DMS53 treated with DMSO at 0.1 percent for 48 hours (cell line): ENCODE measurements around the gene ARID4B.
"Not testable (repeated sequence)": the region's sequence is repeated elsewhere in the genome, so short reads cannot be mapped to it uniquely, and the experiment has no call there.

Source experiments
- DNase-seq: peaks from one replicate; lab custom pipeline; 2025; ENCODE audit not compliant: unreplicated experiment; lab: John Stamatoyannopoulos, UW

ARID4B gene

DNA sequence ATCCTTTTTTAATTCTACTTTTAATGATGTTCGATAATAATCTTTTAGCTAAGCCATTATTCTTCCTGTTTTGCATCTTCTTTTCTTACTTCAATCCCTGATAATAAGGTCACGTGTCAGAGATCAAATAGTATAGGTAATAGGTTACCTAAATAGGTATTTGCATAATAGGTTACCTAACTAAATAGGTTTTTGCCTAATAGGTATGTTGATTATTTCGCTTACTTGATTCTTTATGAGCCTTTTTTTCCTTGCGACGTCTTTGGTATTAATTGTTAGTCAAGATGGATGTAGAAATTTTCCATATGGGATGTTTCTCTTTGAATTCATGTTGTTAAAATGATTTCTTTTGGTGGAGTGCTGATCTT lies 2.9 kb upstream of the ARID4B start:
- DNase-seq = no peak

DNA sequence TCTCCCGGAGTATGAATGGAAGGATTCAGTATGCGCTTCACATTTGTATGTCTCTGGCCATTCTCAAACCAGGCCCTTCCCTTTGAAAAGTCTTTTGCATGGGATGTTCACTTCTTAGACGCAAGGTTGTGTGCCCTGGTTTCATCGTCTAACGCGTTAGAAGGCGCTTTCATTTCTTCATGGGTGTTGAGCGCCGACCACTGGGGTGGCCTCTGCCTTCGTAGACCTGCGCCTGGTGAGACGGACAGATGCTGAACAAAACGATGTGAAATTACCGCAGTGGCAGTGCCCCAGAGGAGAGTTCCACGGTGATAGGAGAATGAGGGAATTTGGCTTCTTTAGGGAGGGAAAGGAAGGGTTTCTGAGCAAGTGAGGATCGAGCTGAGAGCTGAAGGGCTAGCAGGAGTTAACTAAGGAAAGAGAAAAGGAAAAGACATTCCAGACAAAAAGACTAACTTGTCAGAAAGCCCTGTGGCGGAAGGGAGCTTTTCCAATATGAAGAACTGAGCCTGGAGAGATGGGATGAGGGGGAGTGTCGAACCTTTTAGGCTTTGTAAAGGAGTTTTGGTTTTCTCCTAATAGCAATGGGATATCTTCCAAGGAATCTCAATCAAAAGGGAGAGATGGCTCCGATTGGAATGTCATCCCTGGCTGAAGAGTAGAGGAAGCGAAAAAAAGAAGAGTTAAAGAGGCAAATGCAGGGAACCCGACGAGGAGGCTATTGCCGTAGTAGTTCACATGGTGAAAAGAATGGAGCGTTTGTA lies 1.3 kb upstream of the ARID4B start:
- DNase-seq = no peak

DNA sequence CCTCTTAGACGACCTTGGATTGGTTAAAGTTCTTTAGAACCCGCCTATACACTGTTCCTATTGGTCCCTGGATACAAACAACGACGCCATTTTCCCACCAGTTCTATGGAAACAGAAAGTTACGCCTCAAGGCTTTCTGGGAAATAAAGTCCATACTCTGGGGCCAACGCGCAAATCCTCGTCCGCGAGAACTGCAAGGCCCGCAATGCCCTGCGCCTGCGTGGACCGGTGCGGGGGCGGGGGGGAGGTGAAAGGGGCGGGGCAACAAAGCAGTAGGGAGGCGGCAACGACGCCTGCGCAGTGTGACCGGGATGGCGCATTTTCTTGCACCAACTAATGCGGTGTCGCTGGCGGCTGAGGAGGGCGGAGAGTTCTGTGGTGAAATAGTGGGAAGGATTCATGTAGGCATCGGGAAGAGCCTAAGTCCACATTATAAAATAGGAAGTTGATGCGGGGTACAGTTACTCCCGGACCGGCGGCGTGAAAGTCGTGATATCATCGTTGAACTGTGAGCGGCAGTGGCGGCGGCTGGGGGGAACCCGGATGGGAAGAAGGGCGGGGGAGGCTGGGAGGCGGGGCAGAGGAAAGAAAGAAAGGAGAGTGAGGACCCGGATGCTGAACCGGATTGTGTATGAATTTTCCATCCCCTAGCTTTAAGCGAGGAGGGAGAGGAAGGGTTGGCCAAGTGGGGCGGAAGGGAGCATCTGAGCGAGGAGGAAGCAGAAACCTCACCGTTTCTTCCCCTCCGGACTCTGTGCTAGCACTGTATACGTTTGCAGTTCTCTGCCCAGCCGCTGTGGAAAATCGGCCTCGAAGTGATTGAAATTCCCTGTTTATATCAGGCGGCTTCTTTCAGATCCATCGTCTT lies 526 bp upstream of the ARID4B start, which contains the start of gene GGPS1:
TSS of gene GGPS1 (plus strand) at position 300 of the 868 bp plus-strand sequence. CDS start 6,695 bp downstream, outside the sequence.
- DNase-seq = peak; percentile 99

DNA sequence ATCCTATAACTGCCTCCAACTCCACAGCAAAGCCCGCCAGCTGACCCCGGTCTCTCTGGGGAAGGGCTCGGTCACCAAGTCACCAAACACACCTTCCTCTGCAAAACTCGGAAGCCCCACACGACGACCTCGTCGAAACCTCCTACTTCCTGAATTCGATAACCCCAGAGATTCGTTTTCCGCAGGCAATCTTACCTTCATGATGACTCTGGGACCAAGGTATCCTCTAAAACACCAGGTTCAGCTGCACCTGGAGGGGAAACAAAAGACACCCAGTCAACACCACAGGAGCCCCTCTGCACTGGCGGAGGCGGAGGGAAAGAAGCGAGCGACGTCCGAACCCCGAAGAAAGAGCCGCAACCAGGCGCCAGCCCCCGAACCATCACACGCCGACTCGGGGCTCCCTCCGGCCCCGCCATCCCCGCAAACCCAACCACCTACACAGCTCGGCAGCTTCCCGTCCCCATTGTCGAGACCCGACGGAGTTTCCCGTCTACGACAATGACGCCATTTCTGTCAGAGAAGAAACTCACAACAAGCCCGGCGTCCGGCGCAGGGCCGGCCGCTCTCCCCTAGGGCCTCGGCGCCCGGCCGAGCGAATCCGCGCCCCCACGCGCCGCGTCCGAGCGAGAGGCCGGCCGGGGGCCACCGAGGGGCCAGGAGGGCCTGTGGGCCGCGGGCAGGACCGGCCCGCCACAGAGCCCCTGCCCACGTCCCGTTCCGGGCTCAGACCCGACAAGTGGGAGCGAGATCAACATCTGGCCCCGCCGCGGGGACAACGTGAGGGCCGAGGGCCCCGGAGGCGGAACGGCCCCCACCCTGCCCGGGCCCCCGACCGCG lies 1.0 kb downstream of the ARID4B start:
- peak; percentile 26 for DNase-seq

DNA sequence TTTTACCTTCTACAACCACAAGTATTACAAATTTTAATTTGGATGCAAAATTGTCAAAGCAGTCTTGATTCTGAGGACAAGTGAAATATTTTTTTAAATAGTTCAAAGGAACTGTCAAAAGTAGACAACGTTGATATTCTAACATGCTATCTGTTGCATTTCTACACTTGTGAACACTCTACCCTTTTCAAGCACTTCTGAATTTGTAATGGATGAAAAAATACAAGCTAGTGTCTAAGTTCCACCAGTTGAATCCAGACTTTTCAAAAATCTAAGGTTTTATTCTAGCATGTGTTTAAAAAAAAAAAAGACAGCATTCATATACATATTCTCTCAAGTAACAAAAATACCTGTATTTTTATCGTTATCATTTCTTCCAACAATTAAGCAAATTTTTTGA lies 2.1 kb downstream of the ARID4B start:
- no peak for DNase-seq

DNA sequence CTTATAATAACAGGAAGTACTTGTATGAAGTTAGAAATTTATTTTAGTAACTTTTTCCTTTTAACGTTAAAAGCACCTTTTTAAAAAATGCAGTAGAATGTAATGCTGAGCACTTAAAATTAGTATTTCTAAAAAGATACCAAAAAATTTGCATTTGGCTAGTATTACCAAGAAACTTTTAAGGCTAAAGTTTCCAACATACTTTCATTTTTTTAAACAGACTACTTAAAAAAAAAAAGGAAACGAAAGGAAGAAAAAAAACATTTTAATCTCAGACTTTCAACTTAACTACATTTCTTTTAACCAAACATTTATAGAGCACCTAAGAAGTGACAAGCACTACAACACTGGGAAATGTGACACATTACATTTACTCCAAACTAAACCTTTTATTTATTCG lies 2.8 kb downstream of the ARID4B start:
- no peak for DNase-seq

DNA sequence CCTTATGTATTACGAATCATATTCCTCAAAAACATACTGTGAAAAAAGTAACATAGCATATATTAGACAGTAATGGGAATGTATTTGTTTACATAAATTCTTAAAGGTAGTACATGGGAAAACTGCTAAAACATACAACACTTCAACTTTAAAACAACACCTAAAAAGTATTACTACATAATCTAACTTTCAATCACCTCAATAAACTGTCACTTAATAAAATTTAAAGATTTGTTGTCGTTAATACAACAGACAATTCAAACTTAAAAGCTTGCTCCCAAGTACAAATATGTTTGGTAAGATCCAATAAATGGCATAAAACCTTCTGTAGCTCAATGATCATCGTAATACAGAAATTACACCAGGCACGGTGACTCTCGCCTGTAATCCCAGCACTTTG lies 3.7 kb downstream of the ARID4B start:
- no peak for DNase-seq

DNA sequence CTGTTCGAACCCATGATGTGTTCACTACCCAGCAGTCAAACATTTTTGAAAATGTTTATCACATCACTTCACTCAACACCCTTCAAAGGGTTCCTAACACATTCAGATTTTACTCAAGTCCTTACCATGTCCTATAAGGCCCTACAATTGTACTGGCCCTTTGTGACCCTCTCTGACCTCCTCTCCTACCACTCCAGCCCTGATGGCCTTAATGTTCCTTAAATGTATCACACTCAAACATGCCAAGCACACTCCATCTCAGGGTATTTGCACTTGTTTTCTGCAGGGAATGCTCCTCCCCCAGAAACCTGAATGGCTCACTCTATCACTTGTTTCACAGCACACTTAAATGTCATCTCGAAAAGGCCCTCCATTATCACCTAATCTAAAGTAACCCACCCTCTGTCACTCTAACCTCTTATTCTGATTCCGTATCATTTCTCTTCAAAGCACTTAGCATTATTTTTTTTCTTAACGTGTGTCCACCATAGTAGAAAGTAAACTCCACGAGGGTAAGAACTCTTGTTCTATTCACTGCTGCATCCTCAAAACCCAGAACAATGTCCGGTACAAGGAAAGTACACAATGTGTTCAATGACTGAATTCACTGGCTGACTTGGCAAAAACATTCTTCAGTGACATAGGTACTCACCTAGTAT lies 7.3 kb downstream of the ARID4B start:
- no peak for DNase-seq

DNA sequence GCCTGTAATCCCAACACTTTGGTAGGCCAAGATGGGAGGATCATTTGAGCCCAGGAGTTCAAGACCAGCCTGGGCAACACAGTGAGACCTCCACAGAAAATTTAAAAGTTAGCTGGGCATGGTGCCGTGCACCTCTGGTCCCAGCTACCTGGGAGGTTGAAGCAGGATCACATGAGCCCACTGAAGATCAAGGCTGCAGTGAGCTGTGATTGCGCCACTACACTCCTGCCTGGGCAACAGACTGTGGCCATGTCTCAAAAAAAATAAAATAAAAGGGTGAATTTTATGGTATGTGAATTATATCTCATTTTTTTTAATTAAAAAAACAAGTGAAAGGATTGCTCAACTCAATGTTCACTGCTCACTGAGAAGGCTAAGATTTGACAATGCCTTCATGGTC lies 8.7 kb downstream of the ARID4B start:
- DNase-seq = no peak

DNA sequence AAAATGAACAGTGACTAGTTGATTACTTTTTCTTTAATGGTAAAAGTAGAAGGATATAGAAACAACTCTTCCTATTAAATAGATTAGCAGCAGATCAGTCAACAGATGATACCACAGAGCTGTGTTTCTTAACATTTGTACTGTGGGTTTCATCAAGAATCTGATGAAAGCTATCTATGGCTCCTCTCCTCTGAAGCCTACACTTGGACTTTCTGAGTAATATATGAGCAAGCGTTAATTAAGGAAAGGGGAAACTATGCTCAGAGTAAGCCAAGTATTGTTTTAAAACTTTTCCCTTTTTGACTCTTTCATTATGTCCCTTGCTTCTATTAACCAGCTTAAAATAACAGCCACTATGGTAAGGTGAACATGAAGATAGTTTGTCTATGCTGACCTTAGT lies 10.8 kb downstream of the ARID4B start:
- DNase-seq = no peak

DNA sequence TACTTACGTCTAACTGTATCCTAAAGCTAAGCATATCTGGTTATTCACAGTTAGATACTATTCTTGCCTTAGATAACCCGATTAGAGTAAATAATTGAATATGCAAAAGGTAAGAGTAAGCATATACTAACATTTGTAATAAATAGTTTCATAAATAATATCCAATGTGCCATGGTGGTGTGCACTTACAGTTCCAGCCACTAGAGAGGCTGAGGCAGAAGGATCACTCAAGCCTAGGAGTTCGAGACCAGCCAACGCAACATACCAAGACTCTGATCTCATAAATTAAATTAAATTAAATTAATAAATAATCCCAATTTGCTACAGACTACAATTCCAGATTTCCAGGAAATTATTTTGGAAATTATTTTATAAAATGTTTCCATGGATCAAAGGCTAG lies 12.2 kb downstream of the ARID4B start:
- no peak for DNase-seq

DNA sequence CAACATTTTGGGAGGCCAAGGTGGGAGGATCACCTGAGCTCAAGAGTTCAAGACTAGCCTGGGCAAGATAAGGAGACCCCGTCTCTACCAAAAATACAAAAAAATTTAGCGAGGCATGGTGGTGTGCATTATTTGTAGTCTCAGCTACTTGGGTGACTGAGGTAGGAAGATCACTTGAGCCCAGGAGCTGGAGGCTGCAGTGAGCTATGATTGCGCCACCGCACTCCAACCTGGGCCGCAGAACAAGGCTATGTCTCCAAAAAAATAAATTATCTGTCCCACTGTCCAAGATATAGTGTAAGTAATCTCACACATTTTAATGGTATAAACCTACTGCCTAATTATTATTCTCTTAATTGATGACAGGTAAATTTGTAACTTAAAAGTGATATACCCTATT lies 12.8 kb downstream of the ARID4B start:
- no peak for DNase-seq

DNA sequence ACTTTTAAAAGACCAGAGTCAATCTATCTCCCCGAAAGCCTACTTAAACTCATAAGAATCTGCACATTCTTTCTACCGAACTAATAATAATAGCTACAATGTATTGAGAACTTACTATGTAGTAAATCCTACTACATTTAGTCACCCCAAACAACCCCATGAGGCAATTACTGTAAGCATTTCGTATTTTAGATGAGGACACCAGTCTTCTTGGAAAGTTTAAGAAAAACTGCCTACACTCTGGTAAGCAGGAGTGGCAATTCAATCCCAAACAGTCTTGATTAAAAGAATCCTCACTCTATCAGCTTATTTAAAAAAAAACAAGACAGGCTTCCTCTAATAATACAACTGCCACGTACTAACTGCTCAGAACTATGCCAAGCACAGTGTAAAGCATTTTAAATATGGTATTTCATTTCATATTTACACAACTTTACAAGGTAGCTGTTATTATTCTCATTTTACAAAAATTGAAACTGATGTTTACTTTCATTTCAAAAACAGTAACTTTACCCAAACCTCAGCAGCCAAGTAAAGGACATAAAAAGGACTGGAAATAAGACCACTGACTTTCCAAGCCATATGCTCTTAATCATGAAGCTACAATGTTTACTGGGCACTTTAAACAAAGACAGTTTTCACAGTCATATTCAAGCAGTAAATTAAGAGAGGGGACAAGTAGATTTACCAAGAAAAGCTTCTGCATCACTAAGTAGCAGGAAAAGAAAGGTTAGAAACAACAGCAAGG lies 13.9 kb downstream of the ARID4B start:
- no peak for DNase-seq

DNA sequence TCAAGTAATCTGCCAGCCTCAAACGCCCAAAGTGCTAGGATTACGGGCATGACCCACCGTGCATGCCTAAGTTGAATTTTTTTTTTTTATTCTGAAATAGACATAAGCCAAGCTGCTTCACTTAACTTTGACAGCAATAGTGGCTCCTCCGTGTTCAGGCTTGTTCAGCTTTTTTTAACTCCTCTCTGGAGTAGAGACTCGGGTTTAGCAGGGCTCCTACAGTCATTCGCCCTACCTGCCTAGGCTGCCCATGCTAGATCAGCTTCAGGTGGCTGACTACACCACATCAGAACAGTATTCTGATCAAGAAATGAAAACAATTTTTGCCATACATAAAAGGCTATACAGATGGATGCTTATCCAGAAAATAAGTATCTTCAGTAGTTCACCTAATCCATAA lies 14.7 kb downstream of the ARID4B start:
- DNase-seq = no peak

DNA sequence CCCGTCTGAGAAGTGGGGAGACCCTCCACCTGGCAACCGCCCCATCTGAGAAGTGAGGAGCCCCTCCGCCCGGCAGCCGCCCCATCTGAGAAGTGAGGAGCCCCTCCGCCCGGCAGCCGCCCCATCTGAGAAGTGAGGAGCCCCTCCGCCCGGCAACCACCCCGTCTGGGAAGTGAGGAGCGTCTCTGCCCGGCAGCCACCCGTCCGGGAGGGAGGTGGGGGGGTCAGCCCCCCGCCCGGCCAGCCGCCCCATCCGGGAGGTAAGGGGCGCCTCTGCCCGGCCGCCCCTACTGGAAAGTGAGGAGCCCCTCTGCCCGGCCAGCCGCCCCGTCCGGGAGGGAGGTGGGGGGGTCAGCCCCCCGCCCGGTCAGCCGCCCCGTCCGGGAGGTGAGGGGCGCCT lies 18.8 kb downstream of the ARID4B start:
- DNase-seq = not testable (repeated sequence)

DNA sequence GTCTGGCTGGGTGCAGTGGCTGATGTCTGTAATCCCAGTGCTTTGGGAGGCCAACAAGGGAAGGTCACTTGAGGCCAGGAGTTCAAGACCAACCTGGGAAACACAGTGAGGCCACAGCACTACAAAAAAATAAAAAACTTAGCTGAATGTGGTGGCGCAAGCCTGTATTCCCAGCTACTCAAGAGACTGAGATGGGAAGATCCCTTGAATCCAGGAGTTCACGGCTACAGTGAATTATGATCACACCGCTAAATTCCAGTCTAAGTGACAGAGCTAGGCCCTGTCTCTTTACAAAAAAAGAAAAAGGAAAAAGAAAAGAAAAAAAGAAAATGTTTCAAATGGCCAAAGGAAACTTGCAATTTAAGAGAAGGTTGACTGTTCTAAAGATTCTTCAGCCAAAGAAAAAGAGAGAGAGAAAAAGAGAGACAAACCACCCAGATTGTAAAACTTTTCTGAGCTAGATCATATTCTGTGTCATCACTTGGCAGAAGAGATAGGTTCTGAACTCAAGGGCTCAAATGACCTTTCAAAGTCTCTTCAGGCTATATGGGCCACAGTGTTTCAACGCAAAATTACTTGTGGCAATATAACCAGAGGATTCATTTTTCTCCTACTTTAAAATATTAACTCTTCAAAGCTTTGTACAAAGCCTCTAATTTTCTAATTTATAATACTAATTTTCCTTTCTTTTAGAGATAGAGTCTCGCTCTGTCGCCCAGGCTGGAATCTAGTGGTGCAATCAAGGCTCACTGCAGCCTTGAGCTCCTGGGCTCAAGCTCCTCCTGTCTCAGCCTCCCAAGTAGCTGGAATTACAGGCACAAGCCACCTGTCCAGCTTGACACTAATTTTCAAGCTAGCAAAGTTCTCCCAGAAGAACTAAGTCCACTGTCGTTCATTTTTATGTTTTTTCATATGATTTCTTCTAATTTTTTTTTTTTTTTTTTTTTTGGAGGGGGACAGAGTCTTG lies 20.5 kb downstream of the ARID4B start:
- no peak for DNase-seq

DNA sequence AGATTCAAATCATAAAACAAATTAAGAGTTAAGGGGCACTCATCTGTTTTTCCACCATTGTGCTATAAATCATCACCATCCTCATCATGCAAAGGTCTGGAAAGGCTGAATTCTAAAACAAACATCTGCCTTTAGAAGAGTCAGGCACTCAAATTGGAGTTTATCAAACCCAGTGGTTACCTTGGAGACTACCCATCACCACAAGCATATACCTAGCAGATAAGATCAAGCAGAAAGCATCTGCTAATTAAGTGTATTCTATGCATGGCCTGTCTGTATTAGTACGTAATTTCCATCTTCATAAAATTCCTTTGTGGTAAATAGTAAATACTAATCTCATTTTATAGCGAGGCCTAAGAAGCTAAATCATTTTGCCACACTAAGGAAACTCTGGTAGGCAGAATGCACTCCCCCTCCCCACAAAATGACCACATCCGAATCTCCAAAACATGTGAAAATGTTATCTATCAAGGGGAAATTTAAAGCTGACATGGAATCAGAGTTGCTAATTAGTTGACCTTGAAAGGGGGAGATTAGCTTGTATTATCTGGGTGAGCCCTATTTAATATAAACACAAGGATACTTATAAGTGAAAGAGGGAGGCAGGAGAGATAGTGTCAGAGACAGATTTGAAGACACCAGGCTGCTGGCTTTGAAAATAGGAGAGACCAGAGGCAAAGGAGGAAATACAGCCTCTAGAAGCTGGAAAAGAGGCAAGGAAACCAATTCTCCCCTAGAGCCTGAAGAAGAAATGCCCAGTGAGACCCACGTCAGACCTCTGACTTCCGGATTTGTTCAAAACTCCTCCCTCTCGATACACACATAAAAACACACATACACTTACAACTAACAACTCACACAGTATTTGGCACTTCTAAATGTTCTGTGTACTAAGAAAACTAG lies 23.2 kb downstream of the ARID4B start:
- DNase-seq = no peak

DNA sequence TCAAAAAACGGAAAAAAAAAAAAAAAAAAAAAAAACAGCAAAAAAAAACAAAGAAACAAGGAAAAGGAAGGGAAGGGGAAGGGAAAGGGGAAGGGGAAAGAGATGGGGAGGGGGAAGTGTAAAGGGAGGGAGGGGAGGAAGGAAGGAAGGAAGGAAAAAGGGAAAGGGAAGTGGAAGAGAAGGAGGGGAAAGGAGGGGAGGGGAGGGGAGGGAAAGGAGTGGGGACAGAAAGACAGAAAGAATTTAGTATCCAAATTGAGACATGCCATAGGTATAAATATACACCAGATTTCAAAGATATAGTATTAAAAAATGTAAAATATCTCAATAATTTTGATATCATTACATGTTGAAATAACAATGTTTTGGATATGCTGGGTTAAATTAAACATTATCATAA lies 25.8 kb downstream of the ARID4B start:
- DNase-seq = no peak
